Karpas-422 (cell line): ENCODE data around the gene KRTAP4-3. TPM values are rescaled to one million over a fixed set of nuclear protein-coding genes. Genes with fewer than 3 reads are reported as not detected.
"Not testable (repeated sequence)": the region's sequence is repeated elsewhere in the genome, so short reads cannot be mapped to it uniquely, and the experiment has no call there.

Experiments used
- DNase-seq: peaks from one replicate; pipeline ENCODE4 v3.0.0-alpha.2; 2015
- H2AFZ ChIP-seq: fragments of 200-600 bp; sonication (generic); 2 replicates; pipeline ENCODE4 v1.6.1; 2014; ENCODE audit warnings: antibody characterized with exemption, low read length, mixed read lengths
- H3K27ac ChIP-seq: fragments of 200-600 bp; sonication (generic); 2 replicates; pipeline ENCODE4 v1.5.1; 2014; ENCODE audit warnings: mild to moderate bottlenecking, low read length, moderate library complexity
- H3K27me3 ChIP-seq: fragments of 200-600 bp; sonication (generic); 2 replicates; pipeline ENCODE4 v1.6.1; 2014; ENCODE audit warnings: low read length, mixed read lengths
- H3K36me3 ChIP-seq: fragments of 200-600 bp; sonication (generic); 2 replicates; pipeline ENCODE4 v1.6.1; 2014; ENCODE audit warnings: low read length, mixed read lengths; ENCODE audit not compliant: insufficient read depth
- H3K4me1 ChIP-seq: fragments of 200-600 bp; sonication (generic); 2 replicates; pipeline ENCODE4 v1.6.1; 2014; ENCODE audit warnings: mild to moderate bottlenecking, low read length, mixed read lengths
- H3K4me2 ChIP-seq: fragments of 200-600 bp; sonication (generic); 2 replicates; pipeline ENCODE4 v1.6.1; 2014; ENCODE audit warnings: low read length, low read depth, mild to moderate bottlenecking; ENCODE audit not compliant: poor library complexity, severe bottlenecking
- H3K4me3 ChIP-seq: fragments of 200-600 bp; sonication (generic); 2 replicates; pipeline ENCODE4 v1.5.1; 2014; ENCODE audit warnings: mild to moderate bottlenecking, antibody characterized with exemption, low read length, mixed read lengths
- H3K79me2 ChIP-seq: fragments of 200-600 bp; sonication (generic); 2 replicates; pipeline ENCODE4 v1.6.1; 2014; ENCODE audit warnings: mild to moderate bottlenecking, low read length, mixed read lengths
- H3K9ac ChIP-seq: fragments of 200-600 bp; sonication (generic); 2 replicates; pipeline ENCODE4 v1.6.0; 2014; ENCODE audit warnings: low read length
- H3K9me2 ChIP-seq: fragments of 200-600 bp; sonication (generic), shearing (Covaris generic); replicated peaks from 2 replicates; pipeline ENCODE4 v1.6.0; 2014; ENCODE audit warnings: mild to moderate bottlenecking, low read length, moderate library complexity; ENCODE audit not compliant: insufficient read depth
- H3K9me3 ChIP-seq: fragments of 300-700, 200-600 bp; sonication (generic); 2 replicates; pipeline ENCODE4 v1.6.1; 2014; ENCODE audit warnings: low read length, mixed read lengths
- H4K20me1 ChIP-seq: fragments of 200-600 bp; sonication (generic); 2 replicates; pipeline ENCODE4 v1.6.1; 2014; ENCODE audit warnings: mild to moderate bottlenecking, antibody characterized with exemption, low read length, low read depth; ENCODE audit not compliant: insufficient read depth
- total RNA-seq: library from RNA; depleted of rRNA; stranded (reverse); fragments of >200 nt; shearing (Covaris generic); gene quantifications from 2 replicates; pipeline ENCODE4 v1.2.3, GENCODE V29; 2014; ENCODE audit warnings: low replicate concordance

The KRTAP4-3 gene
- total RNA-seq, 1 experiment from 2014 or later: not detected

GRCh38 chr17:41133880-41134735, 33.9 kb downstream of the KRTAP4-3 start:
- H3K9me2 ChIP-seq: no peaks in the 10 kb centered on the region
- H3K27me3 ChIP-seq: no peaks in the 10 kb centered on the region
- no peak overlapping the region for H3K4me3 ChIP-seq
- DNase-seq: no peak
- no peaks in the 10 kb centered on the region for H3K79me2 ChIP-seq
- no peaks in the 10 kb centered on the region for H3K9me3 ChIP-seq
- H4K20me1 ChIP-seq: no peaks in the 10 kb centered on the region
- no peak overlapping the region for H3K4me2 ChIP-seq
- H3K36me3 ChIP-seq: no peaks in the 10 kb centered on the region
- no peak overlapping the region for H2AFZ ChIP-seq
- no peak overlapping the region for H3K27ac ChIP-seq
- no peak overlapping the region for H3K9ac ChIP-seq
- no peaks in the 10 kb centered on the region for H3K4me1 ChIP-seq

GRCh38 chr17:41131979-41132378, 36.0 kb downstream of the KRTAP4-3 start:
- Histone ChIP-seq H2AFZ (no peak overlapping the region), H4K20me1 (no peaks in the 10 kb centered on the region), H3K9ac (no peak overlapping the region), H3K9me3 (no peaks in the 10 kb centered on the region), H3K79me2 (no peaks in the 10 kb centered on the region), H3K27me3 (no peaks in the 10 kb centered on the region), H3K27ac (no peak overlapping the region), H3K4me1 (no peaks in the 10 kb centered on the region), H3K36me3 (no peaks in the 10 kb centered on the region), H3K4me2 (no peak overlapping the region), H3K4me3 (no peak overlapping the region), H3K9me2 (no peaks in the 10 kb centered on the region)
- no peak for DNase-seq

GRCh38 chr17:41127371-41127770, 40.6 kb downstream of the KRTAP4-3 start:
- Histone ChIP-seq H3K4me1 (no peaks in the 10 kb centered on the region), H3K9me2 (no peaks in the 10 kb centered on the region), H4K20me1 (no peaks in the 10 kb centered on the region), H3K79me2 (no peaks in the 10 kb centered on the region), H3K9ac (no peak overlapping the region), H3K9me3 (no peaks in the 10 kb centered on the region), H3K27ac (no peak overlapping the region), H3K4me3 (no peak overlapping the region), H2AFZ (no peak overlapping the region), H3K36me3 (no peaks in the 10 kb centered on the region), H3K27me3 (no peaks in the 10 kb centered on the region), H3K4me2 (no peak overlapping the region)
- DNase-seq: no peak

GRCh38 chr17:41126412-41126811, 41.6 kb downstream of the KRTAP4-3 start:
- H3K36me3 ChIP-seq: no peaks in the 10 kb centered on the region

GRCh38 chr17:41125064-41125463, 43.0 kb downstream of the KRTAP4-3 start:
- H3K9me3 ChIP-seq: no peaks in the 10 kb centered on the region
- no peaks in the 10 kb centered on the region for H4K20me1 ChIP-seq
- H2AFZ ChIP-seq: no peak overlapping the region
- no peak overlapping the region for H3K27ac ChIP-seq
- no peak overlapping the region for H3K4me2 ChIP-seq
- H3K27me3 ChIP-seq: no peaks in the 10 kb centered on the region
- no peaks in the 10 kb centered on the region for H3K9me2 ChIP-seq
- H3K36me3 ChIP-seq: no peaks in the 10 kb centered on the region
- H3K4me1 ChIP-seq: peaks cover 5% of the 10 kb centered on the region
- no peak overlapping the region for H3K4me3 ChIP-seq
- H3K79me2 ChIP-seq: no peaks in the 10 kb centered on the region
- no peak overlapping the region for H3K9ac ChIP-seq
- no peak for DNase-seq

More at GRCh38 chr17:41126412-41126811, 41.6 kb downstream of the KRTAP4-3 start:
- H3K9me3 ChIP-seq: no peaks in the 10 kb centered on the region
- H3K79me2 ChIP-seq: no peaks in the 10 kb centered on the region
- H3K9me2 ChIP-seq: no peaks in the 10 kb centered on the region
- H2AFZ ChIP-seq: no peak overlapping the region
- no peaks in the 10 kb centered on the region for H3K4me1 ChIP-seq
- no peak overlapping the region for H3K4me3 ChIP-seq
- no peak for DNase-seq
- H3K9ac ChIP-seq: no peak overlapping the region
- H3K27ac ChIP-seq: no peak overlapping the region
- H3K27me3 ChIP-seq: no peaks in the 10 kb centered on the region
- no peak overlapping the region for H3K4me2 ChIP-seq
- no peaks in the 10 kb centered on the region for H4K20me1 ChIP-seq

- H3K9me3 ChIP-seq, H3K27ac ChIP-seq, H3K36me3 ChIP-seq, H3K9me2 ChIP-seq, H3K9ac ChIP-seq, H3K79me2 ChIP-seq, H3K27me3 ChIP-seq, H4K20me1 ChIP-seq, H3K4me1 ChIP-seq, H3K4me3 ChIP-seq, H3K4me2 ChIP-seq, DNase-seq, H2AFZ ChIP-seq: not testable (repeated sequence)
Observed at GRCh38 chr17:41123991-41124371, 44.0 kb downstream of the KRTAP4-3 start, which contains the start of gene KRTAP4-12. Gene KRTAP4-12 (minus strand): TSS chr17:41124182. CDS start chr17:41124122, 60 bp downstream.

GRCh38 chr17:41123292-41123990, 44.6 kb downstream of the KRTAP4-3 start:
- not testable (repeated sequence) for H3K4me2 ChIP-seq, H3K4me1 ChIP-seq, H4K20me1 ChIP-seq, H3K4me3 ChIP-seq, H3K9ac ChIP-seq, H3K27ac ChIP-seq, H2AFZ ChIP-seq, H3K79me2 ChIP-seq, H3K27me3 ChIP-seq, H3K9me2 ChIP-seq, H3K9me3 ChIP-seq, DNase-seq, H3K36me3 ChIP-seq

GRCh38 chr17:41121742-41122141, 46.3 kb downstream of the KRTAP4-3 start:
- no peaks in the 10 kb centered on the region for H3K79me2 ChIP-seq
- no peak overlapping the region for H3K4me2 ChIP-seq
- no peaks in the 10 kb centered on the region for H4K20me1 ChIP-seq
- no peak overlapping the region for H3K27ac ChIP-seq
- H3K9me3 ChIP-seq: no peaks in the 10 kb centered on the region
- DNase-seq: no peak
- no peaks in the 10 kb centered on the region for H3K9me2 ChIP-seq
- no peaks in the 10 kb centered on the region for H3K36me3 ChIP-seq
- H3K27me3 ChIP-seq: no peaks in the 10 kb centered on the region
- H3K4me3 ChIP-seq: no peak overlapping the region
- peaks cover 7% of the 10 kb centered on the region for H3K4me1 ChIP-seq
- H2AFZ ChIP-seq: no peak overlapping the region
- H3K9ac ChIP-seq: no peak overlapping the region
